ENCODE measurements around the gene KRTAP5-4. TPM values are rescaled to one million over a fixed set of nuclear protein-coding genes. Genes with fewer than 3 reads are reported as not detected.

Gene KRTAP5-4
- total RNA-seq, 4 donors from 2014 or later = not detected

DNA sequence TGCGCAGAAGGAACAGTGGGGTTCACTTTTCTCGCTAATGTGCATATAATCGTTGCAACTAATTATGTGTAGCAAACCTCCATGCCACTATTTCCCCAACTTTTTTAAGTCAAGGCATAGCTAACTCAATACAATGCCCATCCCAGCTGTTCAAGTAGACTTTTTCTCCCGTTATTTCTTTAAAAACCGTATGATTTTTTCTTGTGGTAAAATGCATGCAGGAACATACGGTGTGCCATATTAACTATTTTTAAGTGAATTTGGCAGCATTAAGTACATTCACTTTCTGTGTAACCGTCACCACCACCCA lies 47.0 kb downstream of the KRTAP5-4 start:
- Histone ChIP-seq H3K36me3 (no peaks in the 10 kb centered on the region), H3K9me3 (peaks cover 0 to 11% (median 5%) of the 10 kb centered on the region in 3 donors), H3K4me3 (no peak overlapping the region), H3K27me3 (peaks cover 0 to 64% (median 7%) of the 10 kb centered on the region in 4 donors), H3K27ac (peak overlapping the region in 1 of 4 donors; percentile 80), H3K4me1 (peaks cover 22 to 46% (median 28%) of the 10 kb centered on the region in 3 donors)
- DNase-seq = no peak
- WGBS, 2 donors = 10 to 16% methylated on average over 7 of the region's 7 CpGs
- TF ChIP-seq POLR2A (IDR thresholded peaks at IDR 0.05) = no peak
- no peak for TF ChIP-seq CTCF (IDR thresholded peaks at IDR 0.05)
- intact Hi-C loops (cut with DNase I) = loop anchor here (10.0 kb wide), 1 partner anchor 370 kb away; no protein-coding TSS in a partner anchor

DNA sequence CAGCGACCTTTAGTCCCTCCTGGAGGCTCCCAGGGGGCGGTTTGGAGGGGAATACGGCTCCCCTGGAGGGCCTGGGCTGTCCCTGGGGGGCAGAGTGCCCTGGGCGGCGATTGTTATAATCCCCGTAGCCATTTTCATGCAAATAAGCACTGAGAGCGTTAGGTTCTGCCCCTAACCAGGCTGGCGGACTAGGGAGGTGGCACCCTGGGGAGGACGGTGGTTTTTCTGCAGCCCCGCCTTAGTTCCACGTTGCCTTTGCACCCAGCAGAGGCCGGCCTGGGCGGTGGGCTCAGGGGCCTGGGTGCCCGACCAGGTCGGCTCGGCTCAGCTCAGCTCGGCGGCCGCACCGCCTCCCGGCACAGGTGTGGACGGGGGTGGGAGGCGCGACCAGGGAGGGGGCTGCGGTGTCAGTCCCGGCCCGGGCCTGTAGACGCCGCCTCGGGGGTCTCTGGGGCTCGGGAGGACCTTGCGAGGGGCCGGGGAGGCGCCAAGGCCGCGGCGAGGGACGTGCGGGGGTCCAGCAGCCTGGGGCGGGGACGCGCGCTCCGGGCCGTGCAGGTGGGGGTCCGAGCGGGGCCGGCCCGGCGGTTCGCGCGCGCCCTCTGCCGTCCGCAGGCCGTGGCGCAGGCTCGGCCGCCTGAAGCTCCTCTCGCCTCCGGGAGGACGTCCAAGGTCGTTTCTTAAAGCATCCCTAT lies 47.6 kb downstream of the KRTAP5-4 start:
- DNase-seq = no peak
- Histone ChIP-seq H3K27me3 (peaks cover 0 to 69% (median 7%) of the 10 kb centered on the region in 4 donors), H3K27ac (peak overlapping the region in 3 of 4 donors; percentile 65 to 80 (median 68)), H3K4me1 (peaks cover 22 to 46% (median 28%) of the 10 kb centered on the region in 3 donors), H3K4me3 (peak overlapping the region; percentile 15 to 71 (median 40)), H3K36me3 (no peaks in the 10 kb centered on the region), H3K9me3 (peaks cover 0 to 11% (median 5%) of the 10 kb centered on the region in 3 donors)
- WGBS, 2 donors = 0% methylated on average over 2 to 16 of the region's 64 CpGs
- intact Hi-C loops (cut with DNase I) = loop anchor here (10.0 kb wide), 1 partner anchor 370 kb away; no protein-coding TSS in a partner anchor
- TF ChIP-seq CTCF (IDR thresholded peaks at IDR 0.05) (peak; percentile 58 to 92 (median 83)), POLR2A (IDR thresholded peaks at IDR 0.05) (no peak)

DNA sequence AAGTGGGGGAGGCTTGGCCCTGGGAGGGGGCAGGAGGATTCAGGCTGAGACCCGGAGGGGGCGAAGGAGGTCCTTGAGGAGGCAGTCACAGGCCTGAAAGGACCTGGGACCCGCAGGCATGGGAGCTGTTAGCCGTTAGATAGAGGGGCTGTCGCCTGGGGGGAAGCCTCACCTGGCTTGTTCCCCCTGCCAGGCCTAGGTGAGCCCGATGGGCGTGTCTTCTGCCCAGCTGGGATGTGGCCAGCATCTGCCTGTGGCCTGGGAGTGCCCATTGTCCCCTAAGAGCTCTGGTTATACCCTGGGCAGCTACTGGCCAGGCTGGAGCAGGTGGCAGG lies 48.1 kb downstream of the KRTAP5-4 start:
- Histone ChIP-seq H3K4me1 (peaks cover 22 to 49% (median 28%) of the 10 kb centered on the region in 3 donors), H3K4me3 (peak overlapping the region in 3 of 4 donors; percentile 36 to 71 (median 45)), H3K9me3 (peaks cover 0 to 11% (median 5%) of the 10 kb centered on the region in 3 donors), H3K36me3 (no peaks in the 10 kb centered on the region), H3K27me3 (peaks cover 0 to 69% (median 7%) of the 10 kb centered on the region in 4 donors), H3K27ac (peak overlapping the region; percentile 39 to 80 (median 66))
- DNase-seq = no peak
- intact Hi-C loops (cut with DNase I) = loop anchor here (10.0 kb wide), 1 partner anchor 369 kb away; no protein-coding TSS in a partner anchor
- no peak for TF ChIP-seq CTCF (IDR thresholded peaks at IDR 0.05)
- TF ChIP-seq POLR2A (IDR thresholded peaks at IDR 0.05) = peak in 1 of 4 donors; percentile 10
- WGBS, 2 donors = 4 to 7% methylated on average over 5 to 7 of the region's 7 CpGs

GRCh38 chr11:1573077-1573902 lies 48.6 kb downstream of the KRTAP5-4 start:
- Histone ChIP-seq H3K4me3 (peak overlapping the region; percentile 36 to 71 (median 51)), H3K36me3 (no peaks in the 10 kb centered on the region), H3K4me1 (peaks cover 22 to 52% (median 28%) of the 10 kb centered on the region in 3 donors), H3K27me3 (peaks cover 0 to 69% (median 7%) of the 10 kb centered on the region in 4 donors), H3K27ac (peak overlapping the region; percentile 65 to 80 (median 70)), H3K9me3 (peaks cover 0 to 6% (median 5%) of the 10 kb centered on the region in 3 donors)
- whole genome bisulfite sequencing, 2 donors = 0 to 2% methylated on average over 5 to 19 of the region's 37 CpGs
- no peak for DNase-seq
- intact Hi-C loops (cut with DNase I) = loop anchor here (10.0 kb wide), 1 partner anchor 368 kb away; no protein-coding TSS in a partner anchor
- TF ChIP-seq POLR2A (IDR thresholded peaks at IDR 0.05) (no peak), CTCF (IDR thresholded peaks at IDR 0.05) (no peak)

Measured in esophagus squamous epithelium (tissue), 5 donors.